GM18858 (cell line): Measurements from ENCODE around the gene FAM114A1.

Experiments used
- ATAC-seq: cut with Tn5 transposase; IDR thresholded peaks from one replicate; pipeline ENCODE4 v1.9.1; 2021; ENCODE audit not compliant: unreplicated experiment

The FAM114A1 gene

GRCh38 chr4:38867478-38868058 is at the start of gene FAM114A1:
Gene FAM114A1 (plus strand): TSS chr4:38867806. CDS start chr4:38878079, 10,273 bp downstream.
- peak; percentile 74 for ATAC-seq

- peak; percentile 44 for ATAC-seq
These were observed 49.1 kb upstream of the FAM114A1 start for GRCh38 chr4:38818441-38818976.

- ATAC-seq, result no peak
These were observed 48.0 kb upstream of the FAM114A1 start for GRCh38 chr4:38819569-38819968.

DNA sequence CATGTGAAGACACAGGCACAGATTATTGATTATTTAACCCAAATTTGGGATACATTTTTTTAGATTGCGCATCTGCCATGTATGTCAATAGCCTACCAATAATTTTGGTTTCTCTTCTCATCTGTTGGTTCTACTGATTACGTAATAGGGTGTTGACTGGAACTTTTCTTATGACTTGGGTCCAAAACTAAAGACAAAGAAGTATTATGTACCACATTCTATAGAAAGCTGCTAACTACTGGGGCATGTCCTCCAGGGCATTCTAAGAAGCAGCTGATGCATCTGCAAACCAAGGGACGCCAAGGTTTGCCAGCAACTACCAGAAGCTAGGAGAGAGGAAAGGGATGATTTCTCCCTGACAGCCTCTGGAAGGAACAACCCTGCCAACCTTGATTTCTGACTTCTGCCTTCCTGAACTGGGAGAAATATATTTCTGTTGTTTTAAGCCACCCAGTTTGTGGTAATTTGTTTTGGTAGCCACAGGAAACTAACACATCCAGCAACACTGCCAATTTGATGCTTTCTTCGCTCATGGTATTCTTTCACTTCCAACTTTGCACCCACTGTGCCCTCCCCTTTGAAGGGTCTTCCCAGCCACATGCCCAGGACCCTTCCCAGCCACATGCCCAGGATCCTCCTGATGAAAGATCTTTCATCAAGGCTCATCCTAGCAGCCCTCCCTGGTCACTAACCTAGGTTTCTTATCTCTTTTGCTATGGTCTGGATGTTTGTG is 47.1 kb upstream of the FAM114A1 start:
- peak; percentile 45 for ATAC-seq

- no peak for ATAC-seq
These were observed 45.9 kb upstream of the FAM114A1 start for GRCh38 chr4:38821739-38822138.

- ATAC-seq, result no peak
These were observed 44.8 kb upstream of the FAM114A1 start for GRCh38 chr4:38822748-38823303.

DNA sequence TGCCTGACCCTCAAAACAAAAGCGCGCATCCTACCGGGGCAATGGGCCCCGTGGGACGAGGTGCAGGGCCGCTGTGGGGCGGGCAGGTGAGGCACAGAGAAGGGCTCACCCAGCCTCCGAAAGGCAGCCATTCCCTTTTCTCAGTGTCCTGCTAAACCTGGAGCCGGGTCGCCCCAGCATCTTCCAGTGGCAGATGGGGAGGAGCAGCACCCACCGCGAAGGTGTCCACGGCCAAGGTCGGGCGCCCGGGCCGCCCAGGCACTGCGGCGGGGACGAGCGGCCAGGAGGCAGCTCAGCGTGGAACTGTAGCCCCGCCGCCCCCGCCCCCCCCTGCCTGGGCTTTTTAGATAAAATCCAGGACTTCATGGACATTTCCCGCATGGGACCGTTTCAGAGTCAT is 43.8 kb upstream of the FAM114A1 start:
- ATAC-seq, result no peak

DNA sequence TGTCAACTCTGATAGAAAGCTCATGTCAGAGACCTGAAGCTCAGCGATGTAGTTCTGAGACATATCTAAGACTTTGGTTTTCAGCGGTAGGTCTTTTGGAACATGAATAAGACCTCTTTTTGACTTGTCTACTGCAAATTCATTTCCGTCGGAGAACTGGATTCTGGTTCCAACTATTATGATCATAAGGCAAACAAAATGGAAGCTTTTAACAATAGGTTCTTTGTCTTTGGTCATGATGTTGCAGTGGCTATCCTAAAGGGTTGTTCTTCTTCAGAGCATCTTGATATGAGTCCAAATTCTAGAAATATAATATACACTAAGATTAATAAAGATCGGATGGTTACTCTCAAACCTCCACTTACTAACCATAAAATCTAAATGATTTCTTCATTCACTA is 38.4 kb upstream of the FAM114A1 start:
- no peak for ATAC-seq

GRCh38 chr4:38831653-38832052 is 36.0 kb upstream of the FAM114A1 start:
- no peak for ATAC-seq

GRCh38 chr4:38832206-38832605 is 35.4 kb upstream of the FAM114A1 start:
- ATAC-seq, result no peak

GRCh38 chr4:38832624-38833528 is 34.7 kb upstream of the FAM114A1 start:
- ATAC-seq, result no peak

GRCh38 chr4:38834570-38834969 is 33.0 kb upstream of the FAM114A1 start:
- no peak for ATAC-seq

DNA sequence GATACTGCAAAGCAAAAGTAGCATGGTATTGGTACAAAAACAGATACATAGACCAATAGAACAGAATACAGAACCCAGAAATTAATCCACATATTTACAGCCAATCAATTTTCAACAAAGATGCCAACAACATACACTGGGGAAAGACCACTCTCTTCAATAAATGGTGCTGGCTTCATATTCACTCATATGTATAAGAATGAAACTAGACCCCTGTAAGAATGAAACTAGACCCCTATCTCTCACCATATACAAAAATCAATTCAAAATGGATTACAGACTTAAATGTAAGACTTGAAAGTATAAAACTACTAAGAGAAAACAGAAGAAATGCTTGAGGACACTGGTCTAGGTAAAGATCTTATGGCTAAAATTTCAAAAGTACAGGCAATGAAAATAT is 30.3 kb upstream of the FAM114A1 start:
- ATAC-seq, result no peak

GRCh38 chr4:38837849-38838248 is 29.8 kb upstream of the FAM114A1 start:
- no peak for ATAC-seq

DNA sequence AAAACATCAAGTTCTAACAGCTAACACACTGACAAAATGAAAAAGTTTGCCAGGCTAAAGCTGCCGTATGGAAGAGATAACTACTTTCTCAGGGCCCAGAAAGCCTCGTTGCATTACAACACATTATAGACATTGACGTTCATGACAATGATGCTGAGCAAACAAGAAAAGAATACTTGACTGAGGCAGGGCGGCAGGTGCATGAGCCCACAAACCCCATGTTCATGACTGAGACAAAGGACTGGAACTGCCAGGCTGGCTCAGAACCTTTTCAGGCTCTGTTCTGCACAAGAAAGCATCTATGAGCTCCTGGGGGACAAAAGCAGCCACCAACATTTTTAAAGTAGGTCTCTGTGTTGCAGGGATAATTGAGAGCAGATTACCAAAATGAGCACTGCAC is 24.6 kb upstream of the FAM114A1 start:
- ATAC-seq, result no peak

- ATAC-seq, result no peak
These were observed 21.6 kb upstream of the FAM114A1 start for GRCh38 chr4:38846015-38846414.

DNA sequence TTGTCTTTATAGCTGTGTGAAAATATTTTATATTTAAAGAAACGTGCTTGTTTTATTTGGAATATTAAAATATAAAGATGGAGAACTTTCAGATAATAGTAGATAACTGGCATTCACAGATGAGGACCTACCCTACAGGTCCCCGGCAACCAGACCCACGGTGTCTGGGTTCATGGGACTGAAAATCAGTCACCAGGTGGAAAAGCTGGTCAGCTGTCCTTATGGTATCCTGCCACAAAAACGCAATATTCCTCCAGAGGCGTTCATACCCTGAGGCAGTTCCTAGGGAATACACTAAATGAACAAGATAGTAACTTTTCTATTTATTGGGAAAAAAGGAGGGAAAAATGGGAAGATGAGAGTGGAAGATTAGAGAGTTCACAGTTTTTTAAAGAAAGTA is 12.1 kb upstream of the FAM114A1 start:
- no peak for ATAC-seq

GRCh38 chr4:38856046-38856445 is 11.6 kb upstream of the FAM114A1 start:
- ATAC-seq, result no peak

DNA sequence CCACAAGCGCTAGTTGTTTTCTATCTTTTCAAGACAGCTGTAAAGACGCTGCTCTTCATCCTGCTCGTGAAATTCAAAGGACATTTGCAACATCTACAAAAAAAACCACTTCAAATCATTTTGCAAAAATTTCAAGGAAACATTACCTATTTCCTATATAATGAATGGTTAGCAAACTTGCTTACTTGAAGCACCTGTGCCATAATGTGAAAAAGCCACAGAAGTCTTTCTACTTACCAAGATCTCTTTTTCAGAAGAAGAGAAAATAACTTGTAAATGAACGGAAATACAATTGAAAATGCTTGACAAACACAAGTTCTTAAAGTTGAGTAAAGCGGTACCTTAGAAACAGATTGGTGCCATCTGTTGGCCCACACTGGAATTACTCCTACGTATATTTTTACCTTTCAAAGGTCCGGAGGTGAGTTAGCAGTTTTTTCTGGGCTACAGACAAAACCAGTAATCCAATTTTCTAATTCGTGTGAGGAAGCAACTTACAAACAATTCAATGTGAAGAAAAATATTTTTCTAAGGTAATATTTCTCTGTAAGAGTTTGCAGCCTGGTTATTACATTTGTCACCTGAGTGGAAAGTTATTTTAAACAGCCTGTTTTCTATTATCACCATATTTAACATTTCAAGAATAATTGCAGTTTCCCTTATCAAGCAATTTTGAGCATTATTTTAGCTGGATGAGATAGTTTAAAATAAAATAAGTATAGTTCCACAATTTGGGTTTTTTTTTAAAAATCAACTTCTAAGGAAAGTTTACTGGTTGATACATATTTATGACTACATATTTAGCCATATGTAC is 10.9 kb upstream of the FAM114A1 start, which contains the start of gene TLR6:
Gene TLR6 (minus strand): TSS at position 294 of the 814 bp plus-strand sequence. CDS start 27,344 bp downstream, outside the sequence.
- ATAC-seq, result no peak
